WERI-Rb-1 (cell line): ENCODE measurements around the gene IDH1.

Experiments
- DNase-seq: peaks from one replicate; pipeline ENCODE4 v3.0.0-alpha.2; 2020
- H3K27ac ChIP-seq: fragments of 250-450 bp; sonication (Bioruptor Pico); 2 replicates; pipeline ENCODE4 v1.5.1; 2020; ENCODE audit warnings: mild to moderate bottlenecking, moderate library complexity
- H3K27me3 ChIP-seq: fragments of 250-450 bp; sonication (Bioruptor Pico); 2 replicates; pipeline ENCODE4 v1.5.1; 2021; ENCODE audit warnings: mild to moderate bottlenecking, low read depth, moderate library complexity; ENCODE audit not compliant: insufficient read depth, severe bottlenecking
- H3K36me3 ChIP-seq: fragments of 250-450 bp; sonication (Bioruptor Pico); 2 replicates; pipeline ENCODE4 v1.5.1; 2020; ENCODE audit warnings: mild to moderate bottlenecking, moderate library complexity
- H3K4me3 ChIP-seq: 2 replicates; pipeline ENCODE4 v1.5.1; 2011; ENCODE audit warnings: low read depth, mild to moderate bottlenecking, control low read depth, low read length
- H3K9me3 ChIP-seq: fragments of 250-450 bp; sonication (Bioruptor Pico); 2 replicates; pipeline ENCODE4 v1.5.1; 2021; ENCODE audit warnings: mild to moderate bottlenecking, moderate library complexity; ENCODE audit not compliant: severe bottlenecking
- CTCF ChIP-seq: IDR thresholded peaks from 2 replicates; pipeline ENCODE4 v1.5.1; 2011; ENCODE audit warnings: low read depth, mild to moderate bottlenecking, control low read depth, inconsistent platforms, low read length

Gene IDH1

GRCh38 chr2:208250388-208250787 is 4.5 kb downstream of the IDH1 start:
- peaks cover 30% of the 10 kb centered on the region for H3K36me3 ChIP-seq
- no peaks in the 10 kb centered on the region for H3K9me3 ChIP-seq
- DNase-seq: no peak
- no peak for TF ChIP-seq CTCF
- no peaks in the 10 kb centered on the region for H3K27me3 ChIP-seq
- H3K27ac ChIP-seq: no peak overlapping the region
- H3K4me3 ChIP-seq: no peak overlapping the region

GRCh38 chr2:208249296-208249695 is 5.6 kb downstream of the IDH1 start:
- H3K9me3 ChIP-seq: no peaks in the 10 kb centered on the region
- H3K36me3 ChIP-seq: peaks cover 34% of the 10 kb centered on the region
- no peak overlapping the region for H3K27ac ChIP-seq
- no peak overlapping the region for H3K4me3 ChIP-seq
- no peaks in the 10 kb centered on the region for H3K27me3 ChIP-seq
- no peak for DNase-seq
- TF ChIP-seq CTCF: no peak

- Histone ChIP-seq H3K36me3 (peaks cover 36% of the 10 kb centered on the region), H3K4me3 (no peak overlapping the region), H3K9me3 (no peaks in the 10 kb centered on the region), H3K27ac (no peak overlapping the region), H3K27me3 (no peaks in the 10 kb centered on the region)
- no peak for TF ChIP-seq CTCF
- no peak for DNase-seq
Measured at GRCh38 chr2:208248601-208249000, 6.3 kb downstream of the IDH1 start.

DNA sequence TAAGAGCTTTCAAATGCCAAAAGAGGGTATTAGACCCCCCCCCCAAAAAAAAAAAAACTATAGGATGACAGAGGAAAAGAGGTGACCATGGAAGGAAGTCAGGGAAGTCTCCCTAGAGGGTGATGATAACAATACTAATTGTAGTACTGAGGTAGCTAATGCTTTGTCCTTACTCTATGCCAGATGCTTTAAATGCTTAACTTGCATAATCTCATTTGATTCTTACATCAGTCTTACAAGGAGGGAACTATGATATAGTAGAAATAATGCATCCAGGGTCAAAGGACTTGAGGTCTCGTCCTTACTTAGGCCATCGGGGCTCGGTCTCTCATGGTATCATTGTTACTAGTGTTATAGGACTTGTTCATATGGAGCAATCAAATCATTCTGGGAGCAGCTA is 9.1 kb downstream of the IDH1 start:
- H3K27me3 ChIP-seq: no peaks in the 10 kb centered on the region
- H3K27ac ChIP-seq: no peak overlapping the region
- no peak overlapping the region for H3K4me3 ChIP-seq
- H3K36me3 ChIP-seq: peaks cover 28% of the 10 kb centered on the region
- DNase-seq: no peak
- no peaks in the 10 kb centered on the region for H3K9me3 ChIP-seq
- TF ChIP-seq CTCF: no peak

DNA sequence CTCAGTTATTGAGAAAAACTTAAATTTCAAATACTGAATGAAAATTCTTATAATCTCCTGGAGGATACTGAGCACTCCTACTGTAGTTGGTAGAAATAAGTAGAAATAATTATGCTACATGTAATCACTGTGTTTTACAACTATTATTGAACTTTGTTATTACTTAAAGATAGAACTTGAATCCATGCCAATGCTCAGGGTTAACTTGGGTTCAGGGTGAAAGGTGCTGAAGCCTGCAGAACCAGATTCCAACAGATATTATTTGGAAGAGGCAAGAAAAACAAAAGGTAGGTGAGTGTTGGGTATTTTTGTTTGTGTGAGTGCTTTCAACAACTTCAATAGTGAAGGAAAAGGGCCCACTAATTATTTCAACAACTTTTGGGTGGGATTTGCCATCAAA is 10.4 kb downstream of the IDH1 start:
- no peak for TF ChIP-seq CTCF
- Histone ChIP-seq H3K9me3 (no peaks in the 10 kb centered on the region), H3K27ac (no peak overlapping the region), H3K27me3 (no peaks in the 10 kb centered on the region), H3K4me3 (no peak overlapping the region), H3K36me3 (peaks cover 20% of the 10 kb centered on the region)
- DNase-seq: no peak

- Histone ChIP-seq H3K27me3 (no peaks in the 10 kb centered on the region), H3K4me3 (no peak overlapping the region), H3K36me3 (peaks cover 19% of the 10 kb centered on the region), H3K27ac (no peak overlapping the region), H3K9me3 (no peaks in the 10 kb centered on the region)
- DNase-seq: no peak
- no peak for TF ChIP-seq CTCF
Measured at GRCh38 chr2:208240619-208241209, 14.2 kb downstream of the IDH1 start.
